WTC11 (cell line): ENCODE measurements around the gene LOXL1. TPM values are rescaled to one million over a fixed set of nuclear protein-coding genes. Genes with fewer than 3 reads are reported as not detected.

ENCODE experiments used
- GRHL2 ChIP-seq: fragments of 250-450 bp; sonication (Bioruptor Pico); IDR thresholded peaks from 2 replicates; pipeline ENCODE4 v1.8.0; 2022; ENCODE audit warnings: mild to moderate bottlenecking, moderate library complexity; ENCODE audit not compliant: insufficient replicate concordance, severe bottlenecking
- JAZF1 ChIP-seq: fragments of 250-450 bp; sonication (Bioruptor Pico); IDR thresholded peaks from 2 replicates; pipeline ENCODE4 v1.9.0; 2021; ENCODE audit warnings: moderate library complexity, mild to moderate bottlenecking, inconsistent platforms
- KAT7 ChIP-seq: sonication (generic); formaldehyde crosslinking; IDR thresholded peaks from 2 replicates; pipeline ENCODE4 v1.8.1; 2023; ENCODE audit warnings: missing genetic modification reagents, mild to moderate bottlenecking, borderline replicate concordance
- MYBL2 ChIP-seq: sonication (generic); formaldehyde crosslinking; IDR thresholded peaks from 2 replicates; pipeline ENCODE4 v1.8.1; 2023; ENCODE audit warnings: mild to moderate bottlenecking, moderate library complexity, missing genetic modification reagents
- NFATC4 ChIP-seq: fragments of 250-450 bp; sonication (Bioruptor Pico); IDR thresholded peaks from 2 replicates; pipeline ENCODE4 v1.9.0; 2021; ENCODE audit warnings: mild to moderate bottlenecking
- NR3C1 ChIP-seq: sonication (generic); formaldehyde crosslinking; conservative IDR thresholded peaks from 2 replicates; pipeline ENCODE4 v1.8.1; 2023; ENCODE audit warnings: low read depth, mild to moderate bottlenecking, missing genetic modification reagents
- OVOL2 ChIP-seq: fragments of 250-450 bp; sonication (Bioruptor Pico); IDR thresholded peaks from 2 replicates; pipeline ENCODE4 v1.9.0; 2021; ENCODE audit warnings: mild to moderate bottlenecking, borderline replicate concordance
- PRDM15 ChIP-seq: sonication (generic); formaldehyde crosslinking; IDR thresholded peaks from 2 replicates; pipeline ENCODE4 v1.8.0; 2022; ENCODE audit warnings: missing genetic modification reagents
- PRRX2 ChIP-seq: fragments of 250-450 bp; sonication (Bioruptor Pico); IDR thresholded peaks from 2 replicates; pipeline ENCODE4 v1.8.0; 2021; ENCODE audit warnings: mild to moderate bottlenecking
- SMAD3 ChIP-seq: sonication (generic); formaldehyde crosslinking; IDR thresholded peaks from 2 replicates; pipeline ENCODE4 v1.8.0; 2022; ENCODE audit warnings: missing genetic modification reagents, mild to moderate bottlenecking, borderline replicate concordance
- SOX15 ChIP-seq: fragments of 250-450 bp; sonication (Bioruptor Pico); IDR thresholded peaks from 2 replicates; pipeline ENCODE4 v1.9.0; 2021; ENCODE audit warnings: mild to moderate bottlenecking
- SP1 ChIP-seq: sonication (generic); formaldehyde crosslinking; conservative IDR thresholded peaks from 2 replicates; pipeline ENCODE4 v1.8.1; 2022; ENCODE audit warnings: missing genetic modification reagents
- STAT6 ChIP-seq: sonication (generic); formaldehyde crosslinking; conservative IDR thresholded peaks from 2 replicates; pipeline ENCODE4 v1.8.1; 2023; ENCODE audit warnings: mild to moderate bottlenecking, low read depth, missing genetic modification reagents, moderate library complexity
- USF2 ChIP-seq: sonication (generic); formaldehyde crosslinking; IDR thresholded peaks from 2 replicates; pipeline ENCODE4 v1.8.1; 2023; ENCODE audit warnings: mild to moderate bottlenecking, missing genetic modification reagents, moderate library complexity
- ZNF317 ChIP-seq: sonication (generic); formaldehyde crosslinking; IDR thresholded peaks from 2 replicates; pipeline ENCODE4 v1.8.1; 2023; ENCODE audit warnings: low read depth, mild to moderate bottlenecking, moderate library complexity, missing genetic modification reagents, borderline replicate concordance
- total RNA-seq: library from RNA; stranded (reverse); gene quantifications from 3 replicates; pipeline ENCODE4 v1.2.3, GENCODE V29; 2021
- TF ChIP-seq, protein P1 (sequence below): sonication (generic); formaldehyde crosslinking; IDR thresholded peaks from 2 replicates; pipeline ENCODE4 v1.8.0; 2022; ENCODE audit warnings: mild to moderate bottlenecking, missing genetic modification reagents
- TF ChIP-seq, protein P2 (sequence below): sonication (generic); formaldehyde crosslinking; IDR thresholded peaks from 2 replicates; pipeline ENCODE4 v1.8.1; 2022; ENCODE audit warnings: missing genetic modification reagents, borderline replicate concordance
- TF ChIP-seq, protein P3 (sequence below): sonication (generic); formaldehyde crosslinking; IDR thresholded peaks from 2 replicates; pipeline ENCODE4 v1.8.0; 2023; ENCODE audit warnings: missing genetic modification reagents, mild to moderate bottlenecking, borderline replicate concordance
- TF ChIP-seq, protein P4 (sequence below): fragments of 250-450 bp; sonication (Bioruptor Pico); IDR thresholded peaks from 2 replicates; pipeline ENCODE4 v1.8.0; 2021; ENCODE audit warnings: mild to moderate bottlenecking

The LOXL1 gene
- total RNA-seq, 1 experiment from 2014 or later = 10.6 TPM

DNA sequence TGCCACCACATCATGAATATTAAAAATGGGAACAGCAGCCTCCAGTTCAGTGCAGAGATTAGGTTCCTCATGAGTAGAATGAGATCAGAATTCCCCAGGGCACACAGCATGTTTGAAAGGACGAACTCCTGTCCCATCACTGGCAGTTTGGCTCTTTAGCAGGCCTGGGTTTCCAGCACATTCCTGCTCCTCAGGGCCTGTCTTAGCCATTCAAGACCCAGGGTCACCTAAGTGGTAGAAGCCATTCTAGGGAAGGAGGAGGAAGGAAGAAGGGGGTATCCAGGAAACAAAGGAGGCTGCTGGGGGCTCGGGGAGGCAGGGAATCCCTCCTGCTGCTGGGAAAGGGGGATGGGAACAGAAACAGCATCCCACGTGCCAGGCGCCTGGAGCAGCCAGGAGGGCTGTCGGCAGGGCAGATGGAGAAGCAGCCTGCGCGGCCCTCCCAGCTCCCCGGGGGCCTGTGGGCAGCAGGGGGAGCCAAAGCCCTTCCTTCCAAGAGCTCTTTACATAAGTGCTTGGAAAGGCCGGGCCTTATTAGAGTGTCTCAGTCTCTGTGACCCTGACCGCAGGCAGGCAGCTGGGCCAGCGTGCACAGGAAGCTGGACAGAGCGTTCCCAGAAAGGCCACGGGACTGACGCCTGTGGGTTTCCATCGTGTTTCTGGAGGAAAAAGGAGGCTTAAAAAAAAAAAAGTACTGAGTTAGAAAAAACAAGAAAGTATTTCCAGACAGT lies 24.7 kb downstream of the LOXL1 start (continued):
- TF ChIP-seq, protein P1, sequence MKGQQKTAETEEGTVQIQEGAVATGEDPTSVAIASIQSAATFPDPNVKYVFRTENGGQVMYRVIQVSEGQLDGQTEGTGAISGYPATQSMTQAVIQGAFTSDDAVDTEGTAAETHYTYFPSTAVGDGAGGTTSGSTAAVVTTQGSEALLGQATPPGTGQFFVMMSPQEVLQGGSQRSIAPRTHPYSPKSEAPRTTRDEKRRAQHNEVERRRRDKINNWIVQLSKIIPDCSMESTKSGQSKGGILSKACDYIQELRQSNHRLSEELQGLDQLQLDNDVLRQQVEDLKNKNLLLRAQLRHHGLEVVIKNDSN (CRISPR knock-in tag) = 0 out of 2 replicates have a peak, but pooled peaks have one; percentile 38
- TF ChIP-seq, protein P2, sequence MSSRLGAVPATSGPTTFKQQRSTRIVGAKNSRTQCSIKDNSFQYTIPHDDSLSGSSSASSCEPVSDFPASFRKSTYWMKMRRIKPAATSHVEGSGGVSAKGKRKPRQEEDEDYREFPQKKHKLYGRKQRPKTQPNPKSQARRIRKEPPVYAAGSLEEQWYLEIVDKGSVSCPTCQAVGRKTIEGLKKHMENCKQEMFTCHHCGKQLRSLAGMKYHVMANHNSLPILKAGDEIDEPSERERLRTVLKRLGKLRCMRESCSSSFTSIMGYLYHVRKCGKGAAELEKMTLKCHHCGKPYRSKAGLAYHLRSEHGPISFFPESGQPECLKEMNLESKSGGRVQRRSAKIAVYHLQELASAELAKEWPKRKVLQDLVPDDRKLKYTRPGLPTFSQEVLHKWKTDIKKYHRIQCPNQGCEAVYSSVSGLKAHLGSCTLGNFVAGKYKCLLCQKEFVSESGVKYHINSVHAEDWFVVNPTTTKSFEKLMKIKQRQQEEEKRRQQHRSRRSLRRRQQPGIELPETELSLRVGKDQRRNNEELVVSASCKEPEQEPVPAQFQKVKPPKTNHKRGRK (CRISPR knock-in tag) = no peak
- TF ChIP-seq JAZF1 (CRISPR knock-in tag) (no peak), SOX15 (no peak), GRHL2 (no peak), NFATC4 (CRISPR knock-in tag) (no peak), MYBL2 (CRISPR knock-in tag) (no peak), PRRX2 (CRISPR knock-in tag) (no peak), SP1 (CRISPR knock-in tag) (no peak), KAT7 (no peak), OVOL2 (CRISPR knock-in tag) (no peak), NR3C1 (CRISPR knock-in tag) (no peak), STAT6 (CRISPR knock-in tag) (no peak), ZNF317 (CRISPR knock-in tag) (no peak), PRDM15 (no peak), USF2 (CRISPR knock-in tag) (peak; percentile 57; the same call in 1 of the 2 replicates), SMAD3 (CRISPR knock-in tag) (no peak)
- TF ChIP-seq, protein P3, sequence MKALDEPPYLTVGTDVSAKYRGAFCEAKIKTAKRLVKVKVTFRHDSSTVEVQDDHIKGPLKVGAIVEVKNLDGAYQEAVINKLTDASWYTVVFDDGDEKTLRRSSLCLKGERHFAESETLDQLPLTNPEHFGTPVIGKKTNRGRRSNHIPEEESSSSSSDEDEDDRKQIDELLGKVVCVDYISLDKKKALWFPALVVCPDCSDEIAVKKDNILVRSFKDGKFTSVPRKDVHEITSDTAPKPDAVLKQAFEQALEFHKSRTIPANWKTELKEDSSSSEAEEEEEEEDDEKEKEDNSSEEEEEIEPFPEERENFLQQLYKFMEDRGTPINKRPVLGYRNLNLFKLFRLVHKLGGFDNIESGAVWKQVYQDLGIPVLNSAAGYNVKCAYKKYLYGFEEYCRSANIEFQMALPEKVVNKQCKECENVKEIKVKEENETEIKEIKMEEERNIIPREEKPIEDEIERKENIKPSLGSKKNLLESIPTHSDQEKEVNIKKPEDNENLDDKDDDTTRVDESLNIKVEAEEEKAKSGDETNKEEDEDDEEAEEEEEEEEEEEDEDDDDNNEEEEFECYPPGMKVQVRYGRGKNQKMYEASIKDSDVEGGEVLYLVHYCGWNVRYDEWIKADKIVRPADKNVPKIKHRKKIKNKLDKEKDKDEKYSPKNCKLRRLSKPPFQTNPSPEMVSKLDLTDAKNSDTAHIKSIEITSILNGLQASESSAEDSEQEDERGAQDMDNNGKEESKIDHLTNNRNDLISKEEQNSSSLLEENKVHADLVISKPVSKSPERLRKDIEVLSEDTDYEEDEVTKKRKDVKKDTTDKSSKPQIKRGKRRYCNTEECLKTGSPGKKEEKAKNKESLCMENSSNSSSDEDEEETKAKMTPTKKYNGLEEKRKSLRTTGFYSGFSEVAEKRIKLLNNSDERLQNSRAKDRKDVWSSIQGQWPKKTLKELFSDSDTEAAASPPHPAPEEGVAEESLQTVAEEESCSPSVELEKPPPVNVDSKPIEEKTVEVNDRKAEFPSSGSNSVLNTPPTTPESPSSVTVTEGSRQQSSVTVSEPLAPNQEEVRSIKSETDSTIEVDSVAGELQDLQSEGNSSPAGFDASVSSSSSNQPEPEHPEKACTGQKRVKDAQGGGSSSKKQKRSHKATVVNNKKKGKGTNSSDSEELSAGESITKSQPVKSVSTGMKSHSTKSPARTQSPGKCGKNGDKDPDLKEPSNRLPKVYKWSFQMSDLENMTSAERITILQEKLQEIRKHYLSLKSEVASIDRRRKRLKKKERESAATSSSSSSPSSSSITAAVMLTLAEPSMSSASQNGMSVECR (CRISPR knock-in tag) = no peak
- TF ChIP-seq, protein P4, sequence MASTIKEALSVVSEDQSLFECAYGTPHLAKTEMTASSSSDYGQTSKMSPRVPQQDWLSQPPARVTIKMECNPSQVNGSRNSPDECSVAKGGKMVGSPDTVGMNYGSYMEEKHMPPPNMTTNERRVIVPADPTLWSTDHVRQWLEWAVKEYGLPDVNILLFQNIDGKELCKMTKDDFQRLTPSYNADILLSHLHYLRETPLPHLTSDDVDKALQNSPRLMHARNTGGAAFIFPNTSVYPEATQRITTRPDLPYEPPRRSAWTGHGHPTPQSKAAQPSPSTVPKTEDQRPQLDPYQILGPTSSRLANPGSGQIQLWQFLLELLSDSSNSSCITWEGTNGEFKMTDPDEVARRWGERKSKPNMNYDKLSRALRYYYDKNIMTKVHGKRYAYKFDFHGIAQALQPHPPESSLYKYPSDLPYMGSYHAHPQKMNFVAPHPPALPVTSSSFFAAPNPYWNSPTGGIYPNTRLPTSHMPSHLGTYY = no peak
